Right lobe of liver (tissue), 4 donors: ENCODE results near the gene HLA-E.

Experiments used
- POLR2A ChIP-seq: fragments of 450-650 bp; IDR thresholded peaks from one replicate; pipeline ENCODE4 v1.6.1; 2017; ENCODE audit warnings: antibody characterized with exemption, mild to moderate bottlenecking
- TF ChIP-seq, protein P1 (sequence below), 4 donors: fragments of 200-600 bp in 3 of 4; fragments of 450-650 bp in 1 of 4; IDR thresholded peaks; one replicate each; pipeline versions ENCODE4 v1.5.1 to v1.8.0; 2016 to 2022; ENCODE audit warnings: antibody characterized with exemption in 4 of 4, mild to moderate bottlenecking in 2 of 4
- donor health status: DM: no; HTN: no; CAD: no.
- donor health status: DM: no; HTN: no; CAD: no.
- donor health status: DM: no; HTN: yes; CAD: no.

- TF ChIP-seq, protein P1, sequence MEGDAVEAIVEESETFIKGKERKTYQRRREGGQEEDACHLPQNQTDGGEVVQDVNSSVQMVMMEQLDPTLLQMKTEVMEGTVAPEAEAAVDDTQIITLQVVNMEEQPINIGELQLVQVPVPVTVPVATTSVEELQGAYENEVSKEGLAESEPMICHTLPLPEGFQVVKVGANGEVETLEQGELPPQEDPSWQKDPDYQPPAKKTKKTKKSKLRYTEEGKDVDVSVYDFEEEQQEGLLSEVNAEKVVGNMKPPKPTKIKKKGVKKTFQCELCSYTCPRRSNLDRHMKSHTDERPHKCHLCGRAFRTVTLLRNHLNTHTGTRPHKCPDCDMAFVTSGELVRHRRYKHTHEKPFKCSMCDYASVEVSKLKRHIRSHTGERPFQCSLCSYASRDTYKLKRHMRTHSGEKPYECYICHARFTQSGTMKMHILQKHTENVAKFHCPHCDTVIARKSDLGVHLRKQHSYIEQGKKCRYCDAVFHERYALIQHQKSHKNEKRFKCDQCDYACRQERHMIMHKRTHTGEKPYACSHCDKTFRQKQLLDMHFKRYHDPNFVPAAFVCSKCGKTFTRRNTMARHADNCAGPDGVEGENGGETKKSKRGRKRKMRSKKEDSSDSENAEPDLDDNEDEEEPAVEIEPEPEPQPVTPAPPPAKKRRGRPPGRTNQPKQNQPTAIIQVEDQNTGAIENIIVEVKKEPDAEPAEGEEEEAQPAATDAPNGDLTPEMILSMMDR (IDR thresholded peaks at IDR 0.05) = no peak
- TF ChIP-seq POLR2A = no peak
Measured at GRCh38 chr6:30508890-30509736, 19.8 kb downstream of the HLA-E start.
